Measurements from ENCODE around the gene PLXNC1. TPM values are rescaled to one million over a fixed set of nuclear protein-coding genes. Genes with fewer than 3 reads are reported as not detected.

Gene PLXNC1
- total RNA-seq, 1 experiment from 2014 or later: 0.30 TPM

- Histone ChIP-seq H3K36me3 (ENCODE audit: insufficient read depth, low read length, poor library complexity, severe bottlenecking) (no peaks in the 10 kb centered on the region), H3K4me3 (ENCODE audit: low read depth, low read length, poor library complexity, severe bottlenecking) (peak overlapping the region; percentile 53), H3K27me3 (replicated peaks; ENCODE audit: insufficient read depth, low read depth, low read length, poor library complexity) (no peaks in the 10 kb centered on the region), H3K27ac (ENCODE audit: low read depth, low read length, poor library complexity, severe bottlenecking) (no peak overlapping the region), H3K4me1 (ENCODE audit: insufficient read depth, low read length, poor library complexity, severe bottlenecking) (no peaks in the 10 kb centered on the region), H3K9me3 (ENCODE audit: low read depth, low read length, poor library complexity, severe bottlenecking) (no peaks in the 10 kb centered on the region)
- ChIA-PET POLR2A (ENCODE audit: low non-redundant PET) (no interaction called here), CTCF (interaction anchor here (0.5 to 3.4 kb wide), 21 partner anchors 26 to 1316 kb away, joined by 3 to 52 read pairs (median 4); no protein-coding TSS in a partner anchor)
- peak; percentile 93 for DNase-seq (ENCODE audit: low spot score)
- no peak for TF ChIP-seq EZH2 (IDR thresholded peaks at IDR 0.05; ENCODE audit: borderline replicate concordance, low read depth, low read length, poor library complexity, severe bottlenecking)
- TF ChIP-seq CTCF (conservative IDR thresholded peaks at IDR 0.05; ENCODE audit: low read depth, low read length): peak; percentile 91
- intact Hi-C loops (cut with micrococcal nuclease; ENCODE audit: unreplicated experiment): loop anchor here (1.0 to 10.0 kb wide), 6 partner anchors 335 to 1315 kb away; no protein-coding TSS in a partner anchor
- no TSS peak for BruUV-seq (replicated peaks)
Measured at GRCh38 chr12:94101738-94102660, 46.4 kb upstream of the PLXNC1 start.

GRCh38 chr12:94103986-94104385 is 44.4 kb upstream of the PLXNC1 start:
- TF ChIP-seq CTCF (conservative IDR thresholded peaks at IDR 0.05; ENCODE audit: low read depth, low read length): no peak
- no peak for TF ChIP-seq EZH2 (IDR thresholded peaks at IDR 0.05; ENCODE audit: borderline replicate concordance, low read depth, low read length, poor library complexity, severe bottlenecking)

GRCh38 chr12:94107910-94108309 is 40.5 kb upstream of the PLXNC1 start:
- Histone ChIP-seq H3K4me1 (ENCODE audit: insufficient read depth, low read length, poor library complexity, severe bottlenecking) (no peaks in the 10 kb centered on the region), H3K27me3 (replicated peaks; ENCODE audit: insufficient read depth, low read depth, low read length, poor library complexity) (no peaks in the 10 kb centered on the region), H3K27ac (ENCODE audit: low read depth, low read length, poor library complexity, severe bottlenecking) (no peak overlapping the region), H3K36me3 (ENCODE audit: insufficient read depth, low read length, poor library complexity, severe bottlenecking) (no peaks in the 10 kb centered on the region), H3K9me3 (ENCODE audit: low read depth, low read length, poor library complexity, severe bottlenecking) (no peaks in the 10 kb centered on the region), H3K4me3 (ENCODE audit: low read depth, low read length, poor library complexity, severe bottlenecking) (no peak overlapping the region)
- BruUV-seq (replicated peaks): no TSS peak
- POLR2A ChIA-PET (ENCODE audit: low non-redundant PET): no interaction called here
- CTCF ChIA-PET: no interaction called here
- intact Hi-C loops (cut with micrococcal nuclease; ENCODE audit: unreplicated experiment): loop anchor here (10.0 kb wide), 1 partner anchor 683 kb away; no protein-coding TSS in a partner anchor
- TF ChIP-seq EZH2 (IDR thresholded peaks at IDR 0.05; ENCODE audit: borderline replicate concordance, low read depth, low read length, poor library complexity, severe bottlenecking) (no peak), CTCF (conservative IDR thresholded peaks at IDR 0.05; ENCODE audit: low read depth, low read length) (no peak)
- no peak for DNase-seq (ENCODE audit: low spot score)

More at GRCh38 chr12:94103986-94104385, 44.4 kb upstream of the PLXNC1 start:
- intact Hi-C loops (cut with micrococcal nuclease; ENCODE audit: unreplicated experiment): loop anchor here (2.0 to 10.0 kb wide), 3 partner anchors 601 to 1317 kb away; no protein-coding TSS in a partner anchor
- Histone ChIP-seq H3K4me3 (ENCODE audit: low read depth, low read length, poor library complexity, severe bottlenecking) (no peak overlapping the region), H3K27ac (ENCODE audit: low read depth, low read length, poor library complexity, severe bottlenecking) (no peak overlapping the region), H3K4me1 (ENCODE audit: insufficient read depth, low read length, poor library complexity, severe bottlenecking) (no peaks in the 10 kb centered on the region), H3K27me3 (replicated peaks; ENCODE audit: insufficient read depth, low read depth, low read length, poor library complexity) (no peaks in the 10 kb centered on the region), H3K36me3 (ENCODE audit: insufficient read depth, low read length, poor library complexity, severe bottlenecking) (no peaks in the 10 kb centered on the region), H3K9me3 (ENCODE audit: low read depth, low read length, poor library complexity, severe bottlenecking) (no peaks in the 10 kb centered on the region)
- ChIA-PET CTCF (interaction anchor here (1.0 kb wide), 1 partner anchor 337 kb away, joined by 6 read pairs; no protein-coding TSS in a partner anchor), POLR2A (ENCODE audit: low non-redundant PET) (interaction anchor here (0.6 kb wide), 1 partner anchor 362 kb away, joined by 3 read pairs; no protein-coding TSS in a partner anchor)
- DNase-seq (ENCODE audit: low spot score): no peak
- no TSS peak for BruUV-seq (replicated peaks)
